MM.1S (cell line): Measurements from ENCODE around the gene NCKAP5.

Experiments used
- DNase-seq: peaks from one replicate; pipeline ENCODE4 v3.0.0-alpha.2; 2015
- H2AFZ ChIP-seq: fragments of 300-600 bp; sonication (generic); 2 replicates; pipeline ENCODE4 v1.6.0; 2016; ENCODE audit warnings: antibody characterized with exemption, low read length
- H3F3A ChIP-seq: fragments of 300-600 bp; sonication (generic); 2 replicates; pipeline ENCODE4 v1.6.1; 2016; ENCODE audit warnings: mild to moderate bottlenecking, antibody characterized with exemption, low read length, moderate library complexity, mixed read lengths; ENCODE audit not compliant: insufficient read depth
- H3K27ac ChIP-seq: fragments of 300-600 bp; sonication (generic); 2 replicates; pipeline ENCODE4 v1.5.1; 2016; ENCODE audit warnings: mild to moderate bottlenecking, low read length
- H3K27me3 ChIP-seq: fragments of 300-600 bp; sonication (generic); replicated peaks from 2 replicates; pipeline ENCODE4 v1.6.0; 2016; ENCODE audit warnings: low read length; ENCODE audit not compliant: insufficient read depth
- H3K36me3 ChIP-seq: fragments of 300-600 bp; sonication (generic); replicated peaks from 2 replicates; pipeline ENCODE4 v1.6.1; 2016; ENCODE audit warnings: mild to moderate bottlenecking, low read length, mixed read lengths; ENCODE audit not compliant: insufficient read depth
- H3K4me1 ChIP-seq: fragments of 300-600 bp; sonication (generic); 2 replicates; pipeline ENCODE4 v1.6.1; 2016; ENCODE audit warnings: low read length, mixed read lengths
- H3K4me2 ChIP-seq: fragments of 300-600 bp; sonication (generic); 2 replicates; pipeline ENCODE4 v1.6.0; 2016; ENCODE audit warnings: low read depth, low read length
- H3K4me3 ChIP-seq: fragments of 300-600 bp; sonication (generic); 2 replicates; pipeline ENCODE4 v1.5.1; 2016; ENCODE audit warnings: low read length, mixed read lengths
- H3K79me2 ChIP-seq: fragments of 300-600 bp; sonication (generic); 2 replicates; pipeline ENCODE4 v1.6.1; 2016; ENCODE audit warnings: mixed run types, low read length, mixed read lengths
- H3K9ac ChIP-seq: fragments of 300-600 bp; sonication (generic); 2 replicates; pipeline ENCODE4 v1.6.1; 2016; ENCODE audit warnings: low read length, mixed read lengths
- H3K9me2 ChIP-seq: fragments of 300-600 bp; sonication (generic); replicated peaks from 2 replicates; pipeline ENCODE4 v1.6.1; 2016; ENCODE audit warnings: mild to moderate bottlenecking, low read length, mixed read lengths; ENCODE audit not compliant: insufficient read depth
- H3K9me3 ChIP-seq: fragments of 300-600 bp; sonication (generic); replicated peaks from 2 replicates; pipeline ENCODE4 v1.6.1; 2016; ENCODE audit warnings: mild to moderate bottlenecking, low read length, mixed read lengths; ENCODE audit not compliant: insufficient read depth
- H4K20me1 ChIP-seq: fragments of 300-600 bp; sonication (generic); 2 replicates; pipeline ENCODE4 v1.6.1; 2016; ENCODE audit warnings: mild to moderate bottlenecking, low read length, moderate library complexity, mixed read lengths; ENCODE audit not compliant: insufficient read depth
- EZH2 ChIP-seq: fragments of 300-600 bp; sonication (generic); optimal IDR thresholded peaks from 2 replicates; pipeline ENCODE3; 2017; ENCODE audit warnings: low read depth, mild to moderate bottlenecking, antibody characterized with exemption, low read length, mixed read lengths
- EZH2phosphoT487 ChIP-seq: fragments of 300-600 bp; sonication (generic); IDR thresholded peaks from 2 replicates; pipeline ENCODE4 v1.6.1; 2018; ENCODE audit warnings: antibody characterized with exemption, low read length
- TF ChIP-seq, protein P1 (sequence below): fragments of 300-600 bp; sonication (generic); IDR thresholded peaks from 2 replicates; pipeline ENCODE4 v1.5.1; 2016; ENCODE audit warnings: antibody characterized with exemption, low read length, mixed read lengths

NCKAP5 gene

DNA sequence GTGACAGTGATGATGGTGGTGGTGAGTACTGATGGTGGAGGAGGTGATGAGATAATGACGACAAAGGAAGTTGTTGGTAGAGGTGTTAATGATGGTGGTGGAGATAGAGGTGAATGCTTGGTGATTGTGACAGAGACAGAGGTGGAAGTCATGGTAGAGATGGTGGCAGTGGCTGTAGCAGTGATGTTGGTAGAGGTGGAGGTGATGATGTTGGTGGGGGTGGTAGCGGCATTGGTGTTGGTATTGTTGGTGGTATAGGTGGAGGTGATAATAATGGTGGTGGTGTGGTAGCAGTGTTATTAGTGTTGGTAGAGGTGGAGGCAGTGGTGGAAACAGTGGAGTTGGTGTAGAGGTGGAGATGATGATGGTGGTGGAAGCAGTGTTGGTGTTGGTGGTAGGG lies 934.6 kb downstream of the NCKAP5 start:
- Histone ChIP-seq H3K79me2 (no peaks in the 10 kb centered on the region), H3K4me2 (no peak overlapping the region), H2AFZ (no peak overlapping the region), H3K27ac (no peak overlapping the region), H3K27me3 (no peaks in the 10 kb centered on the region), H3K9ac (no peak overlapping the region), H3K36me3 (no peaks in the 10 kb centered on the region), H3K9me3 (no peaks in the 10 kb centered on the region), H3K4me1 (no peaks in the 10 kb centered on the region), H3K9me2 (no peaks in the 10 kb centered on the region), H3F3A (no peaks in the 10 kb centered on the region), H3K4me3 (no peak overlapping the region), H4K20me1 (no peaks in the 10 kb centered on the region)
- DNase-seq: no peak
- TF ChIP-seq, protein P1, sequence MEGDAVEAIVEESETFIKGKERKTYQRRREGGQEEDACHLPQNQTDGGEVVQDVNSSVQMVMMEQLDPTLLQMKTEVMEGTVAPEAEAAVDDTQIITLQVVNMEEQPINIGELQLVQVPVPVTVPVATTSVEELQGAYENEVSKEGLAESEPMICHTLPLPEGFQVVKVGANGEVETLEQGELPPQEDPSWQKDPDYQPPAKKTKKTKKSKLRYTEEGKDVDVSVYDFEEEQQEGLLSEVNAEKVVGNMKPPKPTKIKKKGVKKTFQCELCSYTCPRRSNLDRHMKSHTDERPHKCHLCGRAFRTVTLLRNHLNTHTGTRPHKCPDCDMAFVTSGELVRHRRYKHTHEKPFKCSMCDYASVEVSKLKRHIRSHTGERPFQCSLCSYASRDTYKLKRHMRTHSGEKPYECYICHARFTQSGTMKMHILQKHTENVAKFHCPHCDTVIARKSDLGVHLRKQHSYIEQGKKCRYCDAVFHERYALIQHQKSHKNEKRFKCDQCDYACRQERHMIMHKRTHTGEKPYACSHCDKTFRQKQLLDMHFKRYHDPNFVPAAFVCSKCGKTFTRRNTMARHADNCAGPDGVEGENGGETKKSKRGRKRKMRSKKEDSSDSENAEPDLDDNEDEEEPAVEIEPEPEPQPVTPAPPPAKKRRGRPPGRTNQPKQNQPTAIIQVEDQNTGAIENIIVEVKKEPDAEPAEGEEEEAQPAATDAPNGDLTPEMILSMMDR: no peak
- TF ChIP-seq EZH2 (no peak), EZH2phosphoT487 (no peak)

DNA sequence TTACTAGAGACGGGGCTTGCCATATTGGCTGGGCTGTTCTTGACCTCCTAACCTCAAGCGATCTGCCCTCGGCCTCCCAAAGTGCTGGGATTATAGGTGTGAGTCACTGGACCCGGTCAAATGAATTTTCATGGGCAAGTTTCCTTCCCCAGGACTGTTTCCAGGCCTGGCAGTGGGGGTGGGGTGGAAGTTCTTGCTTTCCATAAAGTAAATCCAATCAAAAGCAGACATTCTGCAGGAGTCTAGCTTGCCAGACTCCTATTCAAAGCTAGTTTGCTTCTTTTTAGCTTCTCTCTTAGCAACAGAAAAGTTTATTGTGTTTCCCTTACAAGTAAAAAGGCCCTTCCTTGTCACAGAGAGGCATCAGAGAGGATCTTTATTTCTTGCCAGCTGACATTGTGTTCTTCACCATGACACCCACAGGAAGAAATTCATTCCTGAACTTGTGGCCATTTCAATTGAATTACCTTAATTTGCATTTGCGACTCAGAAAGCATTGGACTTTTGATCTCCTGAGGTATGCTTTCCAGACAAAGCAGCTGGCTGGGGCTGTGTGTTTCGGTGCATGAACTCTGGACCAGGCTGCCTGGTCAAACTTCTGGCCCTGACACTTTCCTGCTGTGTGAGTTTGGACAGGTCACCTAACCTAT lies 936.1 kb downstream of the NCKAP5 start:
- no peak for TF ChIP-seq EZH2phosphoT487
- TF ChIP-seq, protein P1: no peak
- TF ChIP-seq EZH2: no peak
- Histone ChIP-seq H4K20me1 (no peaks in the 10 kb centered on the region), H3K4me3 (no peak overlapping the region), H3K9ac (no peak overlapping the region), H3K9me3 (no peaks in the 10 kb centered on the region), H2AFZ (no peak overlapping the region), H3K79me2 (no peaks in the 10 kb centered on the region), H3K27ac (no peak overlapping the region), H3F3A (no peaks in the 10 kb centered on the region), H3K4me1 (no peaks in the 10 kb centered on the region), H3K36me3 (no peaks in the 10 kb centered on the region), H3K27me3 (no peaks in the 10 kb centered on the region), H3K9me2 (no peaks in the 10 kb centered on the region), H3K4me2 (no peak overlapping the region)
- no peak for DNase-seq

DNA sequence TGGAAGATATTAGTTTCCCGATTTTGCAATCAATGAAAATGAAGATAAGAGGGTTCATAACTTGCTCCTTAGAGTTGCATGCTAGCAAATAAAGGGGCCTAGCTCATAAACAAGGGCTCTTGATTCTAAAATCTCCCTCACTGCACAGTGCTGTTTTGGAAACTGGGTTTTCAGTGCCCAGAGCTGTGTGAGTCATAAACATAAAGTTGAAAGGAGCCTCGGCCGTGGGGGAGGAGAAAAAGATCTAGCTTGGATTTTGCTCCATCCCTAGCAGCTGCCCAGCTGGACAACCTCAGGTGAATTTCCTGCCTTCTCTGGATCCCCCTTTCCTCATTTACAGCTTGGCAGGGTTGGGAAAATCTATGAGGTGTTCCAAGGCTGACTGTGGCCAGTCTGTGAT lies 940.7 kb downstream of the NCKAP5 start:
- no peaks in the 10 kb centered on the region for H3K9me2 ChIP-seq
- no peaks in the 10 kb centered on the region for H3F3A ChIP-seq
- TF ChIP-seq, protein P1: no peak
- TF ChIP-seq EZH2 (no peak), EZH2phosphoT487 (no peak)
- no peak for DNase-seq
- no peaks in the 10 kb centered on the region for H3K4me1 ChIP-seq
- H4K20me1 ChIP-seq: no peaks in the 10 kb centered on the region
- no peaks in the 10 kb centered on the region for H3K36me3 ChIP-seq
- H3K4me2 ChIP-seq: no peak overlapping the region
- H2AFZ ChIP-seq: no peak overlapping the region
- no peaks in the 10 kb centered on the region for H3K79me2 ChIP-seq
- no peaks in the 10 kb centered on the region for H3K9me3 ChIP-seq
- no peaks in the 10 kb centered on the region for H3K27me3 ChIP-seq
- H3K9ac ChIP-seq: no peak overlapping the region
- H3K27ac ChIP-seq: no peak overlapping the region
- no peak overlapping the region for H3K4me3 ChIP-seq
